ENCODE results near the gene MAPK12. TPM values are rescaled to one million over a fixed set of nuclear protein-coding genes. Genes with fewer than 3 reads are reported as not detected.

Gene MAPK12
- total and polyA plus RNA-seq, 4 donors, result 1.6 to 22.9 (median 14.1) TPM

DNA sequence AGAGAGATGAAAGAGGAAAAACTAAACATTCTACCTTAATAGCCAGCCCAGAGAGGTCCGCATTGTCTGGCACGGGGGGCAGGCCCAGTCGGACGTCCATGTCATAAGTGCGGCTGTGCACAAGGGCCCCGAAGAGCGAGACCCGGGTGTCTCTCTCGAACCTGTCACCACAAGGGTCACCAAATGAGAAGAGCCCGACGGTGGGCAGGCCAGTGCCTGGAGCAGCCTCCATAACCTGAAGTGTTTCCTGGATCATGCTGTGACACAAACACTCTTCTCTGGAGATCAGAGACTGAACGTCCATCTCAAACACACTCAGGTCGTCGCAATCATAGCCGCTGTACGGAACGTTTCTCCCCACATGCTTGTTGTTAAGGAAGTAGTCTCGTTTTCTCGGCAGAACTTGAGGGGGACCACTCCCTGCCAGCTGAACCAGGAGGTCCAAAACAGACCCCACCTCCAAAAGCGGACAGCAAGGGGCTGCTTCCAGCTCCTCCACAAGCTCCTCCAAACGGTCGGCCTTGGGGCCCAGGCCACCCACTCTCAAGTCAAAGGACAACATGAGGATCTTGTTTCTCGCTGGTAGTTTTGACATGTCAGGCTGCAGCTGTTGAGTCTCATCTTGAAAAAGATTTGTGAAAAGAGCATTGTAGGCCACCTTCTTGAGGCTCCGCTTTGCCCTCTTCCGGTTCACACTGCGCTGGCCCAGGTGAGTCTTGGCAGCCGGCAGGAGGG is 17.6 kb downstream of the MAPK12 start:
- WGBS, 2 donors, result 23 to 25% methylated on average over 27 of the region's 27 CpGs
- peak overlapping the region; percentile 48 to 77 for H3K4me3 ChIP-seq (ENCODE audit: low read length in 2 of 2)
- no peaks in the 10 kb centered on the region for H3K4me1 ChIP-seq (ENCODE audit: control insufficient read depth in 1 of 2, insufficient read depth in 2 of 2, low read length in 2 of 2)
- H3K9me3 ChIP-seq (ENCODE audit: control insufficient read depth, low read length), result no peaks in the 10 kb centered on the region
- no peaks in the 10 kb centered on the region for H3K27me3 ChIP-seq (ENCODE audit: control insufficient read depth in 1 of 2, insufficient read depth in 2 of 2, low read length in 1 of 2)
- peaks cover 0 to 4% of the 10 kb centered on the region in 2 donors for H3K36me3 ChIP-seq (ENCODE audit: control insufficient read depth in 1 of 2, insufficient read depth in 2 of 2, low read length in 1 of 2)
- intact Hi-C loops (cut with DNase I), result loop anchor here (5.0 to 10.0 kb wide), 2 partner anchors 52 to 261 kb away; partner anchors contain the start of genes LMF2 (in 1 of the 2) and NCAPH2 (in 1 of the 2)
- DNase-seq (no peak), ATAC-seq (ENCODE audit: low FRiP score) (no peak)
- peak overlapping the region in 1 of 2 donors; percentile 29 for H3K27ac ChIP-seq (ENCODE audit: low read depth in 1 of 2, low read length in 2 of 2)

DNA sequence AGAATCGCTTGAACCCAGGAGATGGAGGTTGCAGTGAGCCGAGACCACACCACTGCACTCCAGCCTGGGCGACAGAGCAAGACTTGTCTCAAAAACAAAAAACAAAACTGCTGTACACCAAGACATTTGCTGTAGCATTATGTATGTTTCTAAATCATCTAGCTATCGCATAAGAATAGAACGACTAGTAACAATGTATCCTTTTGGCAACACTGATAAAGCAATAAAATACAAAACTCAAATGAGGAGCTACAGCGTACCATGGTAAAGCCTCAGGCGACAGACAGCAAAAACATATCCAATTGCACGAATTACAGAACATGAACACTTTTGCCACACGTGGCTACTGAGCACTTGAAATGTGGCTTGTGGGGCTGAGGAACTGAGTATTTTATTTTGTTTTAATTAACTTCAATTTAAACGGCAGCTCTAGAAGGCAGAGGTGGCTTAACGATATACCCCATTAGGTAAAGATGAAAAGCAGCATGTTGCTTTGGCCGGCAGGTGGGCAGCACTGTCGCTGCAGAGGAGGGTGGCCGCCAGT is 19.0 kb downstream of the MAPK12 start:
- intact Hi-C loops (cut with DNase I), result loop anchor here (5.0 to 10.0 kb wide), 2 partner anchors 50 to 262 kb away; partner anchors contain the start of genes LMF2 (in 1 of the 2) and NCAPH2 (in 1 of the 2)
- ATAC-seq (ENCODE audit: low FRiP score), result no peak
- Histone ChIP-seq H3K27ac (ENCODE audit: low read depth in 1 of 2, low read length in 2 of 2) (no peak overlapping the region), H3K4me3 (ENCODE audit: low read length in 2 of 2) (no peak overlapping the region), H3K9me3 (ENCODE audit: control insufficient read depth, low read length) (no peaks in the 10 kb centered on the region), H3K27me3 (ENCODE audit: control insufficient read depth in 1 of 2, insufficient read depth in 2 of 2, low read length in 1 of 2) (no peaks in the 10 kb centered on the region), H3K36me3 (ENCODE audit: control insufficient read depth in 1 of 2, insufficient read depth in 2 of 2, low read length in 1 of 2) (peaks cover 0 to 4% of the 10 kb centered on the region in 2 donors), H3K4me1 (ENCODE audit: control insufficient read depth in 1 of 2, insufficient read depth in 2 of 2, low read length in 2 of 2) (no peaks in the 10 kb centered on the region)
- no peak for DNase-seq
- WGBS, 2 donors, result 65 to 69% methylated on average over 13 to 14 of the region's 14 CpGs

DNA sequence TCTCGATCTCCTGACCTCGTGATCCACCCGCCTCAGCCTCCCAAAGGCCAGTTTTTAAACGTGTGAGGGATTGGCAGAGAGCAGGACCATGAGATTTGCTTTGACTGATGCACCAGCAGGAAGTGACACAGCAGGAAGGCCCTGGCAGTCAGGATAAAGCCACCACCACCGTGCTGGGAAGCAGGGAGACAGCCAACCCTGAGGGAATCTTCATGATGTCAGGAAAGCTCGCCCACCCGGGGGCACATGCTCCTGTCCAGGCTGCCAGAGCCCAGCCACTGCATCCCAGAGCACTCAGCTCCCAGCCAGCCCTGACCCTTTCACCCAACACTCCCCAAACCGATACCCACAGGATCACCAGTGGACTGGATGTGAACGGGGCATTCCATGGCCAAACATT is 22.7 kb downstream of the MAPK12 start:
- no peaks in the 10 kb centered on the region for H3K9me3 ChIP-seq (ENCODE audit: control insufficient read depth, low read length)
- peaks cover 0 to 6% of the 10 kb centered on the region in 2 donors for H3K36me3 ChIP-seq (ENCODE audit: control insufficient read depth in 1 of 2, insufficient read depth in 2 of 2, low read length in 1 of 2)
- WGBS, 2 donors, result 86 to 89% methylated on average over 9 of the region's 9 CpGs
- H3K4me1 ChIP-seq (ENCODE audit: control insufficient read depth in 1 of 2, insufficient read depth in 2 of 2, low read length in 2 of 2), result no peaks in the 10 kb centered on the region
- intact Hi-C loops (cut with DNase I), result no loop called here
- H3K27ac ChIP-seq (ENCODE audit: low read depth in 1 of 2, low read length in 2 of 2), result no peak overlapping the region
- H3K4me3 ChIP-seq (ENCODE audit: low read length in 2 of 2), result no peak overlapping the region
- no peak for ATAC-seq (ENCODE audit: low FRiP score)
- no peaks in the 10 kb centered on the region for H3K27me3 ChIP-seq (ENCODE audit: control insufficient read depth in 1 of 2, insufficient read depth in 2 of 2, low read length in 1 of 2)
- DNase-seq, result no peak

DNA sequence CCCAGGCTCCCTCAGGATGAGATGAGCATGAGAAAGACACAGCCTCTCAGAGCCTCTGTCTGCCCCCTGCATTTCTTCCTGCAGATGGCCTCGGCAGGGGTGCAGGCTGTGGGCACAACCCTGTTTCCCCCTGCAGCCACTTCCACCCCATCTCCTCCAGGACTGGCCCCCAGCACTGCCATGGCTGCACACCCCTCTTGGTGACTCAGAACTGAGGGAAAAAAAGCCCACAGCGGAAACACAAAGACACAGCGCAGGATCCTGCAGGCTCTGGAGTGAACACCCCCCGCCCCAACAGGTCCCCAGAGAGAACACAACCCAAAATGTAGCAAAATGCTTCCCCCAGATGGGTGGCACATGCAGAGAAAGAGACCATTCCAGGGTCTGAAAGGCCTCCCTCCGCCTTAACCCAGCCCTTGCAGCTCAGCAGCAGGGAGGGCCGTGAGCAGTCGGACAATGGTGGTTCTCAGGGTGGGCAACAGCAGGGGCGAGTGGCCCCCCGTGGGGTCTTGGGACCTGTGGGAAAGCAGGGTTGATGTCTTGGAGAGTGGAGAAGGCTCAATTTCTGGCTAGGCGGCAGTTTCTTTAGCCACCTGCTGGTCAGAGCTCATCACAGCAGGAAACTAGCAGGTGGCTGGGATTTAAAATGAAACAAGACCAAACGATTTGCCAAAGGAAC is 24.6 kb downstream of the MAPK12 start:
- Histone ChIP-seq H3K4me1 (ENCODE audit: control insufficient read depth in 1 of 2, insufficient read depth in 2 of 2, low read length in 2 of 2) (no peaks in the 10 kb centered on the region), H3K4me3 (ENCODE audit: low read length in 2 of 2) (no peak overlapping the region), H3K27ac (ENCODE audit: low read depth in 1 of 2, low read length in 2 of 2) (no peak overlapping the region), H3K36me3 (ENCODE audit: control insufficient read depth in 1 of 2, insufficient read depth in 2 of 2, low read length in 1 of 2) (peaks cover 0 to 6% of the 10 kb centered on the region in 2 donors), H3K9me3 (ENCODE audit: control insufficient read depth, low read length) (no peaks in the 10 kb centered on the region), H3K27me3 (ENCODE audit: control insufficient read depth in 1 of 2, insufficient read depth in 2 of 2, low read length in 1 of 2) (no peaks in the 10 kb centered on the region)
- DNase-seq (no peak), ATAC-seq (ENCODE audit: low FRiP score) (no peak)
- WGBS, 2 donors, result 67 to 73% methylated on average over 11 of the region's 11 CpGs
- intact Hi-C loops (cut with DNase I), result no loop called here

DNA sequence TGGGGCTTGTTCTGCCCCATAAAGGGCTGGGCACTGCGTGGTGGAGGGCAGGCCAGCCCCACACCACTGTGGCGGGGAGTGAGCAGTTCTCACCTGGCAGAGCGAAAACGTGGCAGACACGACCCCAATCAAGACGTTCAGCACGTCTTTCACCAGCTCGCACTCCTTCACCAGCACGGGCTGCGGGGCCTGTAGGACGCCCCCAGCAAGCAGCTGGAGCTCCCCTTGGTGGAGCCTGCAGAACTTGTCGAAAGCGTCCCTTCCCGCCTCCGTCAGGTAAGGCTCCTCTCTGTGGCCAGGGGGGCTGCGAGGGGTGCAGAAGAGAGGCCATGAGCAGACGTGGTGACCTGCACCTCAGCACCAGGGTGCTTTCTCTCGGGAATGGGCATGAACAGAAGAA is 28.3 kb downstream of the MAPK12 start:
- DNase-seq, result no peak
- 88 to 89% methylated on average over 18 of the region's 18 CpGs for WGBS, 2 donors
- no peak overlapping the region for H3K4me3 ChIP-seq (ENCODE audit: low read length in 2 of 2)

DNA sequence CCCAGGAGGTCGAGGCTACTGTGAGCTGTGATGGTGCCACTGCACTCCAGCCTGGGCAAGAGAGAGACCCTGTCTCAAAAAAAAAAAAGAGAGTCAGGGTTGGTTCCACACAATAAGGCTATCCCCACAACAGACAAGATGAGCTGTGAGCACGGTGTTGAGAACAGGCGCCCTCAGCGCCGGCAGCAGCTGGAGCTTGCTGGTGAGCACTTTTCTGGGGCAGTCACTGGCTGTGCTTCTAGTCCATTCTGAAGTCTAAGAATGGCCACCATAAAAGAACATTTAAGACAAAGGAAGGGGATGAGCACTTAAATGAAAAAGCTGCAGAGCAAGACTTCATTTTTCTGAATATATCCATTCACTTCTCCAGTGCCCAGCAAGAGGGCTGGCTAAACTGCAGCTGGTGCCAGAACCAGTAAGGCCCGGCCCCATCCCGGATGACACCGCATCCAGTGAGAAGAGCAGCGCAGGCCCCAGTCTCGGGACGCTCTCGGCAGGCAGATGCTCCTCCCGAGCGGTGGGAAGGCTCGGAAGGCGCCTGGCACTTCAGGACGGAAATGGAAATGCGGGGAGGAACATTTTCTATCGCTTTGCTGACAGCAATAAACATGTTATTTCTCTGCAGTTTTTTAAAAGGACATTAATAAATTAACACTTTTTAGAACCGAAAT is 28.9 kb downstream of the MAPK12 start:
- ATAC-seq (ENCODE audit: low FRiP score) (no peak), DNase-seq (no peak)
- H3K9me3 ChIP-seq (ENCODE audit: control insufficient read depth, low read length), result no peaks in the 10 kb centered on the region
- no peaks in the 10 kb centered on the region for H3K4me1 ChIP-seq (ENCODE audit: control insufficient read depth in 1 of 2, insufficient read depth in 2 of 2, low read length in 2 of 2)
- intact Hi-C loops (cut with DNase I), result no loop called here
- H3K36me3 ChIP-seq (ENCODE audit: control insufficient read depth in 1 of 2, insufficient read depth in 2 of 2, low read length in 1 of 2), result peaks cover 0 to 2% of the 10 kb centered on the region in 2 donors
- no peak overlapping the region for H3K27ac ChIP-seq (ENCODE audit: low read depth in 1 of 2, low read length in 2 of 2)
- H3K27me3 ChIP-seq (ENCODE audit: control insufficient read depth in 1 of 2, insufficient read depth in 2 of 2, low read length in 1 of 2), result no peaks in the 10 kb centered on the region
- WGBS, 2 donors, result 88 to 91% methylated on average over 20 of the region's 20 CpGs
- no peak overlapping the region for H3K4me3 ChIP-seq (ENCODE audit: low read length in 2 of 2)

More for the DNA sequence above, 28.3 kb downstream of the MAPK12 start:
- ATAC-seq (ENCODE audit: low FRiP score), result no peak
- Histone ChIP-seq H3K4me1 (ENCODE audit: control insufficient read depth in 1 of 2, insufficient read depth in 2 of 2, low read length in 2 of 2) (no peaks in the 10 kb centered on the region), H3K9me3 (ENCODE audit: control insufficient read depth, low read length) (no peaks in the 10 kb centered on the region), H3K27me3 (ENCODE audit: control insufficient read depth in 1 of 2, insufficient read depth in 2 of 2, low read length in 1 of 2) (no peaks in the 10 kb centered on the region), H3K36me3 (ENCODE audit: control insufficient read depth in 1 of 2, insufficient read depth in 2 of 2, low read length in 1 of 2) (peaks cover 0 to 2% of the 10 kb centered on the region in 2 donors), H3K27ac (ENCODE audit: low read depth in 1 of 2, low read length in 2 of 2) (no peak overlapping the region)
- intact Hi-C loops (cut with DNase I), result no loop called here

DNA sequence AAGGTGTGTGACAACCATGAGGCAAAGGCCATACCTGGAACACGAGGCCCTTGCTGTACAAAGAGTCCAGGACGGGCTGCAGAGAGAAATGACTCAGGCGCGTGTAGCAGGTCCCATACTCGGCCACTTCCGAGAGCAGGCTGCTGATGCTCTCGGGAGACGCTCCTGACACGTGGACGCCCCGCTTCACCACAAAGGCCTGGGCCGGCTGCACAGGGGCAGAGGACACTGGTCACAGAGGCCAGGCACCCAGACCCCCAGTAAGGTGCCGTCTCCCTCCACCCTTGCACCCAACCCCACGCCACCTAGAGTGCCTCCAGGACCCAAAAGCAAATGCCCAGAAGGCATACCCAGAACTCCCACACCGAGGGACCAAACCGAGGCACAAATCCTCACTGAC is 32.1 kb downstream of the MAPK12 start:
- H3K9me3 ChIP-seq (ENCODE audit: control insufficient read depth, low read length), result no peaks in the 10 kb centered on the region
- H3K36me3 ChIP-seq (ENCODE audit: control insufficient read depth in 1 of 2, insufficient read depth in 2 of 2, low read length in 1 of 2), result no peaks in the 10 kb centered on the region
- H3K27me3 ChIP-seq (ENCODE audit: control insufficient read depth in 1 of 2, insufficient read depth in 2 of 2, low read length in 1 of 2), result no peaks in the 10 kb centered on the region
- intact Hi-C loops (cut with DNase I), result no loop called here
- 92% methylated on average over 16 of the region's 16 CpGs for WGBS, 2 donors
- no peaks in the 10 kb centered on the region for H3K4me1 ChIP-seq (ENCODE audit: control insufficient read depth in 1 of 2, insufficient read depth in 2 of 2, low read length in 2 of 2)
- H3K4me3 ChIP-seq (ENCODE audit: low read length in 2 of 2), result no peak overlapping the region
- ATAC-seq (ENCODE audit: low FRiP score) (no peak), DNase-seq (no peak)
- no peak overlapping the region for H3K27ac ChIP-seq (ENCODE audit: low read depth in 1 of 2, low read length in 2 of 2)

DNA sequence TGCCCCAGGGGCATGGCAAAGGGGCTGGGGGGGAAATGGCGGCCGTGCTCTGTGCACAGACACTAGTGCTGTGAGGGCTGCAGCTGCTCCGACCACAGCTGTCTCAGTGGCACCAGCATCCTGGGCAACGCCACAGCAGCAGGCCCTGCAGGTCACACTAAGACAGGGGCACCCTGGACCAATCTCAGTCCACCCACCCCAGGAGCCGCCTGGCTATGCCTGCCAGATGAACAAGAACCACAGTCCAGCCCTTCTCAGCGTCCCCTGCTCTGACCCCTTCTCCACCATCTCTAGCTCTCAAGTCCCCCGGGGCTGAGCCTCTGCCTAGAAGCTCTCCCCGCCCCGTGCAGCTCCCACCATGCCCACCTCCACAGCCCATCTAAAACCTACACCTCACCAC is 33.1 kb downstream of the MAPK12 start:
- WGBS, 2 donors, result 94 to 98% methylated on average over 9 of the region's 9 CpGs
- Histone ChIP-seq H3K9me3 (ENCODE audit: control insufficient read depth, low read length) (no peaks in the 10 kb centered on the region), H3K4me3 (ENCODE audit: low read length in 2 of 2) (no peak overlapping the region), H3K27ac (ENCODE audit: low read depth in 1 of 2, low read length in 2 of 2) (no peak overlapping the region), H3K4me1 (ENCODE audit: control insufficient read depth in 1 of 2, insufficient read depth in 2 of 2, low read length in 2 of 2) (no peaks in the 10 kb centered on the region), H3K27me3 (ENCODE audit: control insufficient read depth in 1 of 2, insufficient read depth in 2 of 2, low read length in 1 of 2) (no peaks in the 10 kb centered on the region), H3K36me3 (ENCODE audit: control insufficient read depth in 1 of 2, insufficient read depth in 2 of 2, low read length in 1 of 2) (no peaks in the 10 kb centered on the region)
- ATAC-seq (ENCODE audit: low FRiP score) (peak; percentile 8), DNase-seq (no peak)
- intact Hi-C loops (cut with DNase I), result no loop called here
